ENCODE data around the gene ARHGAP6. TPM values are rescaled to one million over a fixed set of nuclear protein-coding genes. Genes with fewer than 3 reads are reported as not detected.

The ARHGAP6 gene
- total and polyA plus RNA-seq, 2 donors (not counting 3 experiments of a cell fraction or from before 2014, with no cell fraction given) = 0.69 to 0.83 TPM

DNA sequence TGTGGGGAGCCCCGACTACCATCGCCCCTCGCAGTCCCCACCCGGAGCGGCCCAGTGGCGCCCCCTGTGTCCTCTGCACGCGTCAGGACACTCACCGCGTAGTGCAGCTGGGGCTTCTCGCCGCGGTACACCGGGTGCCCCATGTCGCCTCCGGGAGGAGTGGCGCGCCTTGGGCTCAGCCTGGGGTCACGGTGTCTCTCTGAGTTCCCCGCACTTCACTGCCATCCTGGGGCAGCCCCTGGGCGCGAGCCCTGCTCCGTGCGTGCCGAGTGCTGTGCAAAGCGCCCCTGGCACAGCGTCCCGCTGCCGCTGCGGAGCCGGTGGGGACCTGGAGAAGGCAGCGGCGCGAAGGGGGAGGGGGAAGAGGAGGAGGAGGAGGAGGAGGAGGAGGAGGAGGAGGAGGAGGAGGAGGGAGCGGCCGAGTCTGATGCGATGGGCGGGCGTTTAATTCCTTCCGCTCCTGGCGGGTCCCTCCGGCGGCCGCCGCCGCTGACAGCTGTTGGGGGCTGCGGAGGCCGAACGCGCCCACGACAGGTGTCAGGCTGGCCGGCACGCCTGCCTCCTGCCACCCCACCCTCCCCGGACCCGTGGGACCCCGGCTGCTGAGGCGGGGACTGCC lies 238.2 kb downstream of the ARHGAP6 start:
- H3K9me1 ChIP-seq (replicated peaks; ENCODE audit: control insufficient read depth, extremely low read depth, insufficient read depth, low read length) = no peaks in the 10 kb centered on the region
- H3K4me2 ChIP-seq (ENCODE audit: insufficient read depth, low read length) = peak overlapping the region; percentile 8
- H4K20me1 ChIP-seq (replicated peaks; ENCODE audit: control insufficient read depth, extremely low read depth, insufficient read depth, low read length) = no peaks in the 10 kb centered on the region
- H3K79me2 ChIP-seq (ENCODE audit: control insufficient read depth, insufficient read depth, low read length) = no peaks in the 10 kb centered on the region
- H3K4me1 ChIP-seq (ENCODE audit: control insufficient read depth, extremely low read depth, insufficient read depth, low read length) = peaks cover 4% of the 10 kb centered on the region
- intact Hi-C loops (cut with micrococcal nuclease) (loop anchor here (2.0 kb wide), 1 partner anchor 47 kb away; no protein-coding TSS in a partner anchor), dilution Hi-C loops (cut with MboI; ENCODE audit: extremely low pct_ligation_motif_present, low sequenced_read_pairs) (no loop called here)
- no peak overlapping the region for H3K9ac ChIP-seq (replicated peaks; ENCODE audit: extremely low read depth, insufficient read depth, low read length)
- TF ChIP-seq POLR2AphosphoS5 (IDR thresholded peaks at IDR 0.05; ENCODE audit: insufficient read depth, low read depth, low read length) = no peak
- TF ChIP-seq, protein P1, sequence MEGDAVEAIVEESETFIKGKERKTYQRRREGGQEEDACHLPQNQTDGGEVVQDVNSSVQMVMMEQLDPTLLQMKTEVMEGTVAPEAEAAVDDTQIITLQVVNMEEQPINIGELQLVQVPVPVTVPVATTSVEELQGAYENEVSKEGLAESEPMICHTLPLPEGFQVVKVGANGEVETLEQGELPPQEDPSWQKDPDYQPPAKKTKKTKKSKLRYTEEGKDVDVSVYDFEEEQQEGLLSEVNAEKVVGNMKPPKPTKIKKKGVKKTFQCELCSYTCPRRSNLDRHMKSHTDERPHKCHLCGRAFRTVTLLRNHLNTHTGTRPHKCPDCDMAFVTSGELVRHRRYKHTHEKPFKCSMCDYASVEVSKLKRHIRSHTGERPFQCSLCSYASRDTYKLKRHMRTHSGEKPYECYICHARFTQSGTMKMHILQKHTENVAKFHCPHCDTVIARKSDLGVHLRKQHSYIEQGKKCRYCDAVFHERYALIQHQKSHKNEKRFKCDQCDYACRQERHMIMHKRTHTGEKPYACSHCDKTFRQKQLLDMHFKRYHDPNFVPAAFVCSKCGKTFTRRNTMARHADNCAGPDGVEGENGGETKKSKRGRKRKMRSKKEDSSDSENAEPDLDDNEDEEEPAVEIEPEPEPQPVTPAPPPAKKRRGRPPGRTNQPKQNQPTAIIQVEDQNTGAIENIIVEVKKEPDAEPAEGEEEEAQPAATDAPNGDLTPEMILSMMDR (IDR thresholded peaks at IDR 0.05; ENCODE audit: extremely low read depth in 1 of 2, insufficient read depth in 1 of 2, low read depth in 1 of 2, low read length in 2 of 2) = peak; percentile 28 to 62
- ChIA-PET POLR2A (no interaction called here), CTCF (no interaction called here)
- no peaks in the 10 kb centered on the region for H3K9me3 ChIP-seq (replicated peaks; ENCODE audit: control insufficient read depth, insufficient read depth, low read length)
- no peaks in the 10 kb centered on the region for H3K36me3 ChIP-seq (ENCODE audit: control insufficient read depth in 2 of 2, extremely low read depth in 1 of 2, insufficient read depth in 2 of 2, low read length in 2 of 2)
- FAIRE-seq (no peak), DNase-seq (ENCODE audit: low read depth, low spot score) (peak; percentile 29)
- peak overlapping the region; percentile 2 to 54 (median 27) for H3K4me3 ChIP-seq (replicated peaks in 1 of 3; ENCODE audit: insufficient read depth in 1 of 3, low read depth in 1 of 3, low read length in 3 of 3)
- peak overlapping the region; percentile 85 for H2AFZ ChIP-seq (ENCODE audit: low read depth, low read length)
- H3K27me3 ChIP-seq (ENCODE audit: control insufficient read depth in 2 of 2, insufficient read depth in 2 of 2, low read length in 2 of 2) = no peaks in the 10 kb centered on the region
- no TSS peak for BruUV-seq (replicated peaks)
- H3K27ac ChIP-seq (ENCODE audit: insufficient read depth, low read depth, low read length) = no peak overlapping the region

DNA sequence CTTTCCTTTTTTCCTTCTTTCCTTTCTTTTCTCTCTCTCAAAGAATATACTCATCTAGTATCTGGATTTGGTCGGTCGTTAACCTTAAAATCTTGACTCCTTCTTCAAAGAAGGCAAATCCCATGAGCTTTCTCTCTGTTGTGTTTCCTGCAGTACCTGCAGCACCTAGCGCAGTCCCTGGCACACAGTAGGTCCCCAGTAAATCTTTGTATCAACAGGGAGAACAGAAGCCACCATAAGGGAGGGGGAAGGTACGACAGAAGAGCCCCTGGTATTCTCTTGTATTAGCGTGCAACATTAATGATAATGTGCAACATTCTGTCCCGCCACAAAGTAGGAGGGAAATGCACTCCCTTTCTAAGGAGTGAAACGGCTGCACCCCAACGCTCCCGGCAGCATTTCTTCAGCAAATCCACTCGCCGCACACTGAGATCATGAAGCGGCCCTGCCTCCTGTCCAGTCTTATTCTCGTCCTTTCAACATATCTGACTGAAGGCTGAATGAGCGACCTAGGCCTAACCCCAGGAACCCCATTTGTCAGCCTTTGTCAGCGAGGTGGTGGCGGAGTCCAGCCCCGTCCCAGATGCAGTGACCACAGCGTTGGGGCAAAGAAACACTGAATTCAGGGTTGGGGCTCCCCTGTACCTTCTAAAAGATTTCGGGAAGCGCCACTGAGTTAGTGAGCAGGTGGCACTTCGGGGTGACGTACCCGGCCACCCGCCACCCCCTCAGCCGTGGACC lies 238.8 kb downstream of the ARHGAP6 start:
- dilution Hi-C loops (cut with MboI; ENCODE audit: extremely low pct_ligation_motif_present, low sequenced_read_pairs) = no loop called here
- CTCF ChIA-PET = no interaction called here
- POLR2A ChIA-PET = no interaction called here
- Histone ChIP-seq H3K4me3 (replicated peaks in 1 of 3; ENCODE audit: insufficient read depth in 1 of 3, low read depth in 1 of 3, low read length in 3 of 3) (peak overlapping the region in 2 of 3 experiments; percentile 2 to 54), H2AFZ (ENCODE audit: low read depth, low read length) (peak overlapping the region; percentile 85), H3K4me2 (ENCODE audit: insufficient read depth, low read length) (peak overlapping the region; percentile 8), H3K9me3 (replicated peaks; ENCODE audit: control insufficient read depth, insufficient read depth, low read length) (no peaks in the 10 kb centered on the region), H3K36me3 (ENCODE audit: control insufficient read depth in 2 of 2, extremely low read depth in 1 of 2, insufficient read depth in 2 of 2, low read length in 2 of 2) (no peaks in the 10 kb centered on the region), H3K9me1 (replicated peaks; ENCODE audit: control insufficient read depth, extremely low read depth, insufficient read depth, low read length) (no peaks in the 10 kb centered on the region), H3K27me3 (ENCODE audit: control insufficient read depth in 2 of 2, insufficient read depth in 2 of 2, low read length in 2 of 2) (no peaks in the 10 kb centered on the region), H3K9ac (replicated peaks; ENCODE audit: extremely low read depth, insufficient read depth, low read length) (no peak overlapping the region), H3K4me1 (ENCODE audit: control insufficient read depth, extremely low read depth, insufficient read depth, low read length) (peaks cover 4% of the 10 kb centered on the region), H3K79me2 (ENCODE audit: control insufficient read depth, insufficient read depth, low read length) (no peaks in the 10 kb centered on the region), H4K20me1 (replicated peaks; ENCODE audit: control insufficient read depth, extremely low read depth, insufficient read depth, low read length) (no peaks in the 10 kb centered on the region), H3K27ac (ENCODE audit: insufficient read depth, low read depth, low read length) (no peak overlapping the region)
- no peak for TF ChIP-seq POLR2AphosphoS5 (IDR thresholded peaks at IDR 0.05; ENCODE audit: insufficient read depth, low read depth, low read length)
- no peak for TF ChIP-seq GATA2 (IDR thresholded peaks at IDR 0.05; ENCODE audit: insufficient read depth, insufficient read length, low read depth, low read length)
- TF ChIP-seq MYC (IDR thresholded peaks at IDR 0.05; ENCODE audit: low read depth, low read length) = no peak
- no peak for TF ChIP-seq POLR2A (IDR thresholded peaks at IDR 0.05; ENCODE audit: low read depth, low read length)
- TF ChIP-seq, protein P1 (IDR thresholded peaks at IDR 0.05; ENCODE audit: extremely low read depth in 1 of 2, insufficient read depth in 1 of 2, low read depth in 1 of 2, low read length in 2 of 2) = no peak
- no peak for TF ChIP-seq EZH2 (IDR thresholded peaks at IDR 0.05; ENCODE audit: borderline replicate concordance, low read depth, low read length, severe bottlenecking)
- TF ChIP-seq, protein P2, sequence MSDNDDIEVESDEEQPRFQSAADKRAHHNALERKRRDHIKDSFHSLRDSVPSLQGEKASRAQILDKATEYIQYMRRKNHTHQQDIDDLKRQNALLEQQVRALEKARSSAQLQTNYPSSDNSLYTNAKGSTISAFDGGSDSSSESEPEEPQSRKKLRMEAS (IDR thresholded peaks at IDR 0.05; ENCODE audit: insufficient read depth, insufficient read length) = no peak
- TF ChIP-seq FOS (IDR thresholded peaks at IDR 0.05; ENCODE audit: borderline replicate concordance, insufficient read depth, low read length) = no peak
- no peak for TF ChIP-seq JUN (IDR thresholded peaks at IDR 0.05; ENCODE audit: borderline replicate concordance, insufficient read depth, insufficient read length, low read depth)
- DNase-seq (ENCODE audit: low read depth, low spot score) = no peak
- intact Hi-C loops (cut with micrococcal nuclease) = loop anchor here (2.0 kb wide), 1 partner anchor 46 kb away; no protein-coding TSS in a partner anchor
- BruUV-seq (replicated peaks) = no TSS peak
- FAIRE-seq = peak; percentile 48
